Karpas-422 (cell line): ENCODE measurements around the gene FATE1. TPM values are rescaled to one million over a fixed set of nuclear protein-coding genes. Genes with fewer than 3 reads are reported as not detected.
A peak's percentile ranks its signal among the peaks of the same experiment; 100 is the strongest.

Experiments used
- DNase-seq: peaks from one replicate; pipeline ENCODE4 v3.0.0-alpha.2; 2015
- H2AFZ ChIP-seq: fragments of 200-600 bp; sonication (generic); 2 replicates; pipeline ENCODE4 v1.6.1; 2014; ENCODE audit warnings: antibody characterized with exemption, low read length, mixed read lengths
- H3K27ac ChIP-seq: fragments of 200-600 bp; sonication (generic); 2 replicates; pipeline ENCODE4 v1.5.1; 2014; ENCODE audit warnings: mild to moderate bottlenecking, low read length, moderate library complexity
- H3K27me3 ChIP-seq: fragments of 200-600 bp; sonication (generic); 2 replicates; pipeline ENCODE4 v1.6.1; 2014; ENCODE audit warnings: low read length, mixed read lengths
- H3K36me3 ChIP-seq: fragments of 200-600 bp; sonication (generic); 2 replicates; pipeline ENCODE4 v1.6.1; 2014; ENCODE audit warnings: low read length, mixed read lengths; ENCODE audit not compliant: insufficient read depth
- H3K4me1 ChIP-seq: fragments of 200-600 bp; sonication (generic); 2 replicates; pipeline ENCODE4 v1.6.1; 2014; ENCODE audit warnings: mild to moderate bottlenecking, low read length, mixed read lengths
- H3K4me2 ChIP-seq: fragments of 200-600 bp; sonication (generic); 2 replicates; pipeline ENCODE4 v1.6.1; 2014; ENCODE audit warnings: low read length, low read depth, mild to moderate bottlenecking; ENCODE audit not compliant: poor library complexity, severe bottlenecking
- H3K4me3 ChIP-seq: fragments of 200-600 bp; sonication (generic); 2 replicates; pipeline ENCODE4 v1.5.1; 2014; ENCODE audit warnings: mild to moderate bottlenecking, antibody characterized with exemption, low read length, mixed read lengths
- H3K79me2 ChIP-seq: fragments of 200-600 bp; sonication (generic); 2 replicates; pipeline ENCODE4 v1.6.1; 2014; ENCODE audit warnings: mild to moderate bottlenecking, low read length, mixed read lengths
- H3K9ac ChIP-seq: fragments of 200-600 bp; sonication (generic); 2 replicates; pipeline ENCODE4 v1.6.0; 2014; ENCODE audit warnings: low read length
- H3K9me2 ChIP-seq: fragments of 200-600 bp; sonication (generic), shearing (Covaris generic); replicated peaks from 2 replicates; pipeline ENCODE4 v1.6.0; 2014; ENCODE audit warnings: mild to moderate bottlenecking, low read length, moderate library complexity; ENCODE audit not compliant: insufficient read depth
- H3K9me3 ChIP-seq: fragments of 300-700, 200-600 bp; sonication (generic); 2 replicates; pipeline ENCODE4 v1.6.1; 2014; ENCODE audit warnings: low read length, mixed read lengths
- H4K20me1 ChIP-seq: fragments of 200-600 bp; sonication (generic); 2 replicates; pipeline ENCODE4 v1.6.1; 2014; ENCODE audit warnings: mild to moderate bottlenecking, antibody characterized with exemption, low read length, low read depth; ENCODE audit not compliant: insufficient read depth
- total RNA-seq: library from RNA; depleted of rRNA; stranded (reverse); fragments of >200 nt; shearing (Covaris generic); gene quantifications from 2 replicates; pipeline ENCODE4 v1.2.3, GENCODE V29; 2014; ENCODE audit warnings: low replicate concordance; rRNA removed

Gene FATE1
- total RNA-seq = not detected in 2 replicates

GRCh38 chrX:151715752-151716151 is at the start of gene FATE1:
Gene FATE1, plus strand, starts transcription at chrX:151716035. Its CDS starts 85 bp downstream, at chrX:151716120.
- Histone ChIP-seq H2AFZ (no peak within 1 kb of the TSS), H3K4me1 (no peaks in the 10 kb centered on the region), H3K79me2 (no peaks in the 10 kb centered on the region), H3K27ac (no peak within 1 kb of the TSS), H3K9me2 (no peaks in the 10 kb centered on the region), H3K27me3 (no peaks in the 10 kb centered on the region), H3K9me3 (no peaks in the 10 kb centered on the region), H3K4me2 (no peak within 1 kb of the TSS), H4K20me1 (no peaks in the 10 kb centered on the region), H3K9ac (no peak within 1 kb of the TSS), H3K36me3 (no peaks in the 10 kb centered on the region), H3K4me3 (no peak within 1 kb of the TSS)
- DNase-seq = no peak

- no peak overlapping the region for H3K4me2 ChIP-seq
- H3K79me2 ChIP-seq = no peaks in the 10 kb centered on the region
- H2AFZ ChIP-seq = no peak overlapping the region
- no peak overlapping the region for H3K4me3 ChIP-seq
- H3K9me3 ChIP-seq = no peaks in the 10 kb centered on the region
- H3K4me1 ChIP-seq = no peaks in the 10 kb centered on the region
- no peak overlapping the region for H3K9ac ChIP-seq
- no peak for DNase-seq
- H3K27ac ChIP-seq = no peak overlapping the region
- H3K36me3 ChIP-seq = no peaks in the 10 kb centered on the region
- H3K27me3 ChIP-seq = no peaks in the 10 kb centered on the region
- H3K9me2 ChIP-seq = no peaks in the 10 kb centered on the region
- H4K20me1 ChIP-seq = no peaks in the 10 kb centered on the region
These were observed 40.6 kb upstream of the FATE1 start for GRCh38 chrX:151675121-151675746.

- no peak overlapping the region for H3K4me2 ChIP-seq
- no peak overlapping the region for H3K27ac ChIP-seq
- H3K27me3 ChIP-seq = no peaks in the 10 kb centered on the region
- H3K9me2 ChIP-seq = no peaks in the 10 kb centered on the region
- DNase-seq = no peak
- no peaks in the 10 kb centered on the region for H3K4me1 ChIP-seq
- H3K9ac ChIP-seq = no peak overlapping the region
- no peaks in the 10 kb centered on the region for H4K20me1 ChIP-seq
- H3K9me3 ChIP-seq = no peaks in the 10 kb centered on the region
- H2AFZ ChIP-seq = no peak overlapping the region
- H3K4me3 ChIP-seq = no peak overlapping the region
- no peaks in the 10 kb centered on the region for H3K79me2 ChIP-seq
- H3K36me3 ChIP-seq = no peaks in the 10 kb centered on the region
These were observed 39.6 kb upstream of the FATE1 start for GRCh38 chrX:151676196-151676595.

- Histone ChIP-seq H3K4me2 (no peak overlapping the region), H3K79me2 (no peaks in the 10 kb centered on the region), H3K27ac (no peak overlapping the region), H2AFZ (no peak overlapping the region), H3K4me3 (no peak overlapping the region), H4K20me1 (no peaks in the 10 kb centered on the region), H3K36me3 (no peaks in the 10 kb centered on the region), H3K27me3 (no peaks in the 10 kb centered on the region), H3K4me1 (no peaks in the 10 kb centered on the region), H3K9me2 (no peaks in the 10 kb centered on the region), H3K9me3 (no peaks in the 10 kb centered on the region), H3K9ac (no peak overlapping the region)
- no peak for DNase-seq
These were observed 35.9 kb upstream of the FATE1 start for GRCh38 chrX:151679798-151680402.

- no peaks in the 10 kb centered on the region for H3K27me3 ChIP-seq
- H3K27ac ChIP-seq = no peak overlapping the region
- no peak overlapping the region for H2AFZ ChIP-seq
- DNase-seq = peak; percentile 90
- H3K4me3 ChIP-seq = no peak overlapping the region
- H3K79me2 ChIP-seq = no peaks in the 10 kb centered on the region
- no peak overlapping the region for H3K9ac ChIP-seq
- no peak overlapping the region for H3K4me2 ChIP-seq
- H3K9me2 ChIP-seq = no peaks in the 10 kb centered on the region
- no peaks in the 10 kb centered on the region for H4K20me1 ChIP-seq
- no peaks in the 10 kb centered on the region for H3K9me3 ChIP-seq
- no peaks in the 10 kb centered on the region for H3K36me3 ChIP-seq
- H3K4me1 ChIP-seq = no peaks in the 10 kb centered on the region
These were observed 35.0 kb upstream of the FATE1 start for GRCh38 chrX:151680805-151681204.

GRCh38 chrX:151687635-151688034 is 28.2 kb upstream of the FATE1 start:
- no peaks in the 10 kb centered on the region for H3K4me1 ChIP-seq
- H3K4me3 ChIP-seq = no peak overlapping the region
- no peak overlapping the region for H3K27ac ChIP-seq
- H3K27me3 ChIP-seq = no peaks in the 10 kb centered on the region
- no peaks in the 10 kb centered on the region for H3K79me2 ChIP-seq
- H4K20me1 ChIP-seq = no peaks in the 10 kb centered on the region
- no peak overlapping the region for H3K4me2 ChIP-seq
- H3K36me3 ChIP-seq = no peaks in the 10 kb centered on the region
- H3K9me3 ChIP-seq = no peaks in the 10 kb centered on the region
- H2AFZ ChIP-seq = no peak overlapping the region
- no peak for DNase-seq
- no peak overlapping the region for H3K9ac ChIP-seq
- 0 out of 2 replicates have a peak, but pooled peaks cover 3% of the 10 kb centered on the region for H3K9me2 ChIP-seq

GRCh38 chrX:151688695-151689094 is 27.1 kb upstream of the FATE1 start:
- Histone ChIP-seq H3K4me1 (no peaks in the 10 kb centered on the region), H3K4me2 (no peak overlapping the region), H4K20me1 (no peaks in the 10 kb centered on the region)

GRCh38 chrX:151692825-151693224 is 23.0 kb upstream of the FATE1 start:
- Histone ChIP-seq H3K27ac (no peak overlapping the region), H3K4me2 (no peak overlapping the region), H3K27me3 (no peaks in the 10 kb centered on the region), H3K4me1 (no peaks in the 10 kb centered on the region), H3K9me2 (0 out of 2 replicates have a peak, but pooled peaks cover 3% of the 10 kb centered on the region), H4K20me1 (no peaks in the 10 kb centered on the region), H2AFZ (no peak overlapping the region), H3K9me3 (no peaks in the 10 kb centered on the region), H3K4me3 (no peak overlapping the region), H3K36me3 (no peaks in the 10 kb centered on the region), H3K79me2 (no peaks in the 10 kb centered on the region), H3K9ac (no peak overlapping the region)
- no peak for DNase-seq

More at GRCh38 chrX:151688695-151689094, 27.1 kb upstream of the FATE1 start:
- 0 out of 2 replicates have a peak, but pooled peaks cover 3% of the 10 kb centered on the region for H3K9me2 ChIP-seq
- no peaks in the 10 kb centered on the region for H3K36me3 ChIP-seq
- H3K9me3 ChIP-seq = no peaks in the 10 kb centered on the region
- H2AFZ ChIP-seq = no peak overlapping the region
- no peak overlapping the region for H3K4me3 ChIP-seq
- DNase-seq = no peak
- H3K27me3 ChIP-seq = no peaks in the 10 kb centered on the region
- no peak overlapping the region for H3K9ac ChIP-seq
- no peak overlapping the region for H3K27ac ChIP-seq
- no peaks in the 10 kb centered on the region for H3K79me2 ChIP-seq
